B cell (primary cell): ENCODE measurements around the gene THEMIS. TPM values are rescaled to one million over a fixed set of nuclear protein-coding genes. Genes with fewer than 3 reads are reported as not detected.

Experiments used
- ATAC-seq: fragments of 200-7000 bp; cut with Tn5 transposase; one replicate; pipeline ENCODE4 v1.10.0; 2021; ENCODE audit warnings: low read depth, mild to moderate bottlenecking, moderate number of reproducible peaks, moderate library complexity
- CTCF ChIA-PET: fragments of 350-600 bp; sonication (Branson Sonifier 250); formaldehyde crosslinking; loops from one replicate; lab custom pipeline; 2021; ENCODE audit warnings: antibody characterized with exemption, inconsistent platforms; lab: Charles Lee
- POLR2A ChIA-PET: fragments of 350-600 bp; sonication (Branson Sonifier 250); formaldehyde crosslinking; loops from one replicate; lab custom pipeline; 2021; ENCODE audit warnings: antibody characterized with exemption; lab: Charles Lee
- DNase-seq: peaks from one replicate; pipeline ENCODE4 v3.0.0; 2013
- H2AFZ ChIP-seq: 2 replicates; pipeline ENCODE4 v1.6.1; 2012; ENCODE audit warnings: mild to moderate bottlenecking, low read depth, low read length; ENCODE audit not compliant: insufficient read depth, poor library complexity, severe bottlenecking
- H3K27ac ChIP-seq, 2 donors: 1 replicate in 1 of 2; 2 replicates in 1 of 2; pipeline ENCODE4 v1.5.1; 2012 to 2013; ENCODE audit warnings: low read length in 2 of 2, mild to moderate bottlenecking in 2 of 2, moderate library complexity in 1 of 2
- H3K27me3 ChIP-seq, 4 experiments: fragments of 200-600 bp in 1 of 4; sonication (generic) in 1 of 4; replicated peaks in 1 of 4; 1 replicate in 2 of 4; 2 replicates in 2 of 4; pipeline versions ENCODE4 v1.6.1 to v1.7.0; 2013 to 2016; ENCODE audit warnings: low read length in 3 of 4, mild to moderate bottlenecking in 2 of 4, mixed read lengths in 1 of 4, moderate library complexity in 1 of 4; ENCODE audit not compliant: insufficient read depth in 4 of 4, control insufficient read depth in 3 of 4; ENCODE audit errors: control extremely low read depth in 1 of 4
- H3K36me3 ChIP-seq, 2 experiments: replicated peaks in 1 of 2; 1 replicate in 1 of 2; 2 replicates in 1 of 2; pipeline versions ENCODE4 v1.6.1 to v1.7.1; 2013; ENCODE audit warnings: low read length in 1 of 2; ENCODE audit not compliant: insufficient read depth in 2 of 2, control insufficient read depth in 1 of 2; ENCODE audit errors: control extremely low read depth in 1 of 2, extremely low read depth in 1 of 2
- H3K4me1 ChIP-seq, 2 donors: fragments of 200-600 bp in 1 of 2; sonication (generic) in 1 of 2; 1 replicate in 1 of 2; 2 replicates in 1 of 2; pipeline versions ENCODE4 v1.5.1 to v1.6.1; 2013 to 2017; ENCODE audit warnings: low read length in 2 of 2; ENCODE audit not compliant: control insufficient read depth in 2 of 2, insufficient read depth in 2 of 2
- H3K4me2 ChIP-seq: replicated peaks from 2 replicates; pipeline ENCODE3; 2012; ENCODE audit warnings: mild to moderate bottlenecking, low read depth, low read length; ENCODE audit not compliant: poor library complexity, severe bottlenecking
- H3K4me3 ChIP-seq, 5 experiments: fragments of 200-600 bp in 1 of 5; sonication (generic) in 1 of 5; 1 replicate in 3 of 5; 2 replicates in 2 of 5; pipeline versions ENCODE4 v1.5.1 to v1.7.0; 2011 to 2016; ENCODE audit warnings: low read length in 4 of 5, mild to moderate bottlenecking in 4 of 5, low read depth in 2 of 5, control low read depth in 1 of 5, moderate library complexity in 1 of 5; ENCODE audit not compliant: insufficient read depth in 1 of 5; ENCODE audit errors: control extremely low read depth in 1 of 5, extremely low read depth in 1 of 5
- H3K79me2 ChIP-seq: fragments of 200-600 bp; sonication (generic); one replicate; pipeline ENCODE4 v1.6.0; 2016; ENCODE audit warnings: low read length; ENCODE audit not compliant: control insufficient read depth, insufficient read depth
- H3K9ac ChIP-seq: fragments of 200-600 bp; sonication (generic); 2 replicates; pipeline ENCODE4 v1.6.1; 2017; ENCODE audit warnings: mild to moderate bottlenecking, low read length, moderate library complexity
- H3K9me3 ChIP-seq, 3 donors: one replicate each; pipeline versions ENCODE4 v1.6.1 to v1.7.1; 2013; ENCODE audit warnings: low read length in 2 of 3; ENCODE audit not compliant: control insufficient read depth in 2 of 3, insufficient read depth in 1 of 3; ENCODE audit errors: control extremely low read depth in 1 of 3
- H4K20me1 ChIP-seq: 2 replicates; pipeline ENCODE4 v1.6.0; 2012; ENCODE audit warnings: mild to moderate bottlenecking, low read length; ENCODE audit not compliant: insufficient read depth, control insufficient read depth, poor library complexity, severe bottlenecking
- H3K27ac Mint-ChIP-seq: one replicate; pipeline ENCODE4 v1.8.0; 2021; ENCODE audit warnings: mixed read lengths
- H3K27me3 Mint-ChIP-seq: one replicate; pipeline ENCODE4 v1.8.0; 2021; ENCODE audit warnings: mixed read lengths
- H3K4me1 Mint-ChIP-seq: one replicate; pipeline ENCODE4 v1.8.0; 2021; ENCODE audit warnings: mixed read lengths
- H3K4me3 Mint-ChIP-seq: one replicate; pipeline ENCODE4 v1.8.0; 2021; ENCODE audit warnings: mixed read lengths
- H3K9me3 Mint-ChIP-seq: one replicate; pipeline ENCODE4 v1.8.0; 2022; ENCODE audit warnings: mixed read lengths; ENCODE audit not compliant: insufficient read depth
- CTCF ChIP-seq: fragments of 200-600 bp; IDR thresholded peaks from one replicate; pipeline ENCODE4 v1.8.0; 2022; ENCODE audit warnings: antibody characterized with exemption, mild to moderate bottlenecking
- EZH2 ChIP-seq: IDR thresholded peaks from 2 replicates; pipeline ENCODE4 v1.6.1; 2012; ENCODE audit warnings: borderline replicate concordance, low read depth, mild to moderate bottlenecking, moderate library complexity, low read length; ENCODE audit not compliant: insufficient read depth, poor library complexity, severe bottlenecking
- WGBS: methylation state at CpG from one replicate; pipeline ENCODE4 v1.1.5; 2013; ENCODE audit warnings: missing lambda C conversion rate; ENCODE audit not compliant: insufficient coverage; 5-methylcytosine and 5-hydroxymethylcytosine counted together
- intact Hi-C: fragments of 100-400 bp; cut with micrococcal nuclease; formaldehyde crosslinking; loops from one replicate; pipeline ENCODE4 v1.10.0; 2022
- polyA plus RNA-seq: library from polyadenylated mRNA; depleted of rRNA; stranded (reverse); fragments of >200 nt; gene quantifications from 2 replicates; pipeline ENCODE4 v1.2.3, GENCODE V29; 2012
- total RNA-seq, 2 donors: library from RNA; stranded (reverse); fragments of 120-200 nt in 1 of 2; gene quantifications; 1 replicate in 1 of 2; 2 replicates in 1 of 2; pipeline versions ENCODE4 v1.2.3 to v1.2.4, GENCODE V29; 2013 to 2022

Gene THEMIS
- total and polyA plus RNA-seq, 2 donors (not counting 1 experiment from before 2014, with no cell fraction given), result 0.10 to 0.30 TPM

GRCh38 chr6:127851197-127851596, 49.7 kb downstream of the THEMIS start:
- Histone ChIP-seq H2AFZ (no peak overlapping the region), H3K27ac (no peak overlapping the region), H3K4me3 (no peak overlapping the region), H3K4me2 (no peak overlapping the region), H3K9ac (no peak overlapping the region), H3K36me3 (no peaks in the 10 kb centered on the region), H3K4me1 (no peaks in the 10 kb centered on the region), H3K27me3 (no peaks in the 10 kb centered on the region), H3K79me2 (no peaks in the 10 kb centered on the region), H3K9me3 (no peaks in the 10 kb centered on the region), H4K20me1 (no peaks in the 10 kb centered on the region)
- no peak overlapping the region for H3K4me3 Mint-ChIP-seq
- no peak for TF ChIP-seq EZH2
- no peaks in the 10 kb centered on the region for H3K27me3 Mint-ChIP-seq
- POLR2A ChIA-PET, result no interaction called here
- intact Hi-C loops, result no loop called here
- CTCF ChIA-PET, result no interaction called here
- DNase-seq (no peak), ATAC-seq (no peak)
- no peak overlapping the region for H3K27ac Mint-ChIP-seq
- H3K4me1 Mint-ChIP-seq, result no peaks in the 10 kb centered on the region
- no peaks in the 10 kb centered on the region for H3K9me3 Mint-ChIP-seq
- no CpG with 5 or more reads among the region's 1 CpG for whole genome bisulfite sequencing

- intact Hi-C loops, result no loop called here
- Histone ChIP-seq H4K20me1 (no peaks in the 10 kb centered on the region), H2AFZ (no peak overlapping the region), H3K4me1 (no peaks in the 10 kb centered on the region), H3K4me2 (no peak overlapping the region), H3K36me3 (no peaks in the 10 kb centered on the region), H3K9me3 (no peaks in the 10 kb centered on the region), H3K9ac (no peak overlapping the region), H3K4me3 (no peak overlapping the region), H3K27ac (no peak overlapping the region), H3K27me3 (no peaks in the 10 kb centered on the region), H3K79me2 (no peaks in the 10 kb centered on the region)
- TF ChIP-seq EZH2, result no peak
- no peak for TF ChIP-seq CTCF
- ChIA-PET POLR2A (no interaction called here), CTCF (no interaction called here)
- no peak for ATAC-seq
- no peak for DNase-seq
- Mint-ChIP-seq H3K27me3 (no peaks in the 10 kb centered on the region), H3K9me3 (no peaks in the 10 kb centered on the region), H3K27ac (no peak overlapping the region), H3K4me3 (no peak overlapping the region), H3K4me1 (no peaks in the 10 kb centered on the region)
- WGBS, result no CpG with 5 or more reads among the region's 3 CpGs
Measured at GRCh38 chr6:127845242-127845641, 55.6 kb downstream of the THEMIS start.
